Lower leg skin (tissue), 3 donors: ENCODE results near the gene MCOLN1.

ENCODE experiments used
- CTCF ChIP-seq, 3 donors: fragments of 450-650 bp; IDR thresholded peaks; one replicate each; pipeline ENCODE4 v1.5.1; 2016; ENCODE audit warnings: antibody characterized with exemption in 3 of 3, mild to moderate bottlenecking in 3 of 3, moderate library complexity in 2 of 3
- POLR2A ChIP-seq, 2 donors: fragments of 450-650 bp; IDR thresholded peaks; one replicate each; pipeline ENCODE4 v1.6.1; 2016 to 2017; ENCODE audit warnings: antibody characterized with exemption in 2 of 2, mild to moderate bottlenecking in 1 of 2, moderate library complexity in 1 of 2

- TF ChIP-seq CTCF (IDR thresholded peaks at IDR 0.05) (no peak), POLR2A (IDR thresholded peaks at IDR 0.05) (no peak)
Measured at GRCh38 chr19:7480970-7481255, 41.5 kb upstream of the MCOLN1 start.
